ENCODE measurements around the gene MYADML2.
A peak's percentile ranks its signal among the peaks of the same experiment; 100 is the strongest.
"Not testable (repeated sequence)": the region's sequence is repeated elsewhere in the genome, so short reads cannot be mapped to it uniquely, and the experiment has no call there.

Gene MYADML2

DNA sequence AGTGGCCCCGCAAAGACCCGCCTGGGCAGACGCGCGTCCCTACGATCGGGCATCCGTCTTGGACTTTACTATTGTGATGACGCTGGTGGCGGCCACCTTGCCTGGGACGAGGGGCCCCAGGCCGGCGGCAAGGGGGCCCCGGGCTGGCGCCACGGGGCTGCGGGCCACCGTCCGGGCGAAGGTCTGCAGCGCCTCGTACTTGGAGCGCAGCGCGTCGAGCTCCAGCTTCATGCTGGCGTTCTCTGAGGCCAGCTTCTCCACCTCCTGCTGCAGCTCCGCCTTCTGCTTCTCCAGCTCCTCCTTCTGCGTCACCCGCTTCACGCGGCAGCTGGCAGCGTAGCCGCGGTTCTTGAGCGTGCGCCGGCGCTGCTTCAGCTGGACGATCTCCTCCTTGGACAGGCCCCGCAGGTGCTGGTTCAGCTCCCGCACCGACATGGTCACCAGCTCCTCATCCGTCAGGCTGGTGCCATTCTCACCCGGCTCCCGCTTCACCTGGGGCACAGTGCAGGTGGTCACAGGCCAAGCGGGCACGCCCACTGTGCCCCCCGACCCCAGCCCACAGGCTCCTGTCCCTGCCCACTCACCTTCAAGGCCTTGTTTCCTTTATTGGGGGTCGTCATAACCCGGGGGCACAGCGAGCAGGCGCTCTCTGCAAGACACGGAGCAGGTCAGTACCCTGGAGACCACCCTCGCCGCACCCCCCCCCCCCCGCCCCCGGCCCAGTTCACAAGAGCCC lies 24.3 kb downstream of the MYADML2 start:
- DNase-seq: no peak

DNA sequence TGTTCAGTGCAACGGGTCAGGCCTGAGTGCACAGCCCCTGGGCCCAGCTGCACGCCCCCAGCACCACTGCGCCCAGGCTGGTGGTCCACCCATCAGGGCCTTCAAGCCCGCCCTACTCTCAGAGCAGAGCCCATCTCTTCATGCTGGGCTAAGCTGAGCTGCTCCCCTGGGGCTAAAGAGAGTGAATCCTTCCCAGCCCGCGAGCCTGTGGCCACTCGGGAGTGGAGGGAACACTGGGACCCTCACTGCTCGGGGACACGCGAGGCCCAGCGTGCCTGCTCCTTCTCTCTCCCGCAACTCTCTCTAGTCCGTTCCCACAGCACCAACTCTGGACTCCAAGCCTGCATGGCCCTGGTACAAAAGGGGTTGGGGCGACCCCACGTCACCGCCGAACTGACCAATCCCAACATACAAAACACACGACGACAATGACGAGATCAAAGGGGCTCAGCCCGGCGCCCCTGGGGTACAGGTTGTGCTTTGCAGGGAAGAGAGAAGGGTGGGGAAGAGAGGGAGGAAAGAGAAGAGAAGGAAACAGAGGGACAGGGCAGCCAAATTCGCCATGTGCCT lies 25.0 kb downstream of the MYADML2 start:
- DNase-seq: no peak

DNA sequence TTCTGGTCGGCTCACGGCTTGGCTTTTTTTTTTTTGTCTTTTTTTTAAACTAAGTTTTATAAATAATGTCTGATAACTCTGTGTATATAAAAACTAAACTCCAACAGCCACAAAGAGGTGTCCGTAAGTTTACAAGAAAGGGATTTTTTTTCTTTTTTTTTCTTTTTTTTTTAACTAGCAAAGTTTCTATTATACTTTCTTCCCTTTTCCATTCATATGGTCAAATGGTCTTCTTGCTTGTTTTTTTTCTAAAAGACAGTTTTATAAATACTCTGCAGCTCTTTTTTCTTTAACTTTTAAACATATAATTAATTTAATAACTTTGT lies 25.5 kb downstream of the MYADML2 start:
- DNase-seq: no peak

DNA sequence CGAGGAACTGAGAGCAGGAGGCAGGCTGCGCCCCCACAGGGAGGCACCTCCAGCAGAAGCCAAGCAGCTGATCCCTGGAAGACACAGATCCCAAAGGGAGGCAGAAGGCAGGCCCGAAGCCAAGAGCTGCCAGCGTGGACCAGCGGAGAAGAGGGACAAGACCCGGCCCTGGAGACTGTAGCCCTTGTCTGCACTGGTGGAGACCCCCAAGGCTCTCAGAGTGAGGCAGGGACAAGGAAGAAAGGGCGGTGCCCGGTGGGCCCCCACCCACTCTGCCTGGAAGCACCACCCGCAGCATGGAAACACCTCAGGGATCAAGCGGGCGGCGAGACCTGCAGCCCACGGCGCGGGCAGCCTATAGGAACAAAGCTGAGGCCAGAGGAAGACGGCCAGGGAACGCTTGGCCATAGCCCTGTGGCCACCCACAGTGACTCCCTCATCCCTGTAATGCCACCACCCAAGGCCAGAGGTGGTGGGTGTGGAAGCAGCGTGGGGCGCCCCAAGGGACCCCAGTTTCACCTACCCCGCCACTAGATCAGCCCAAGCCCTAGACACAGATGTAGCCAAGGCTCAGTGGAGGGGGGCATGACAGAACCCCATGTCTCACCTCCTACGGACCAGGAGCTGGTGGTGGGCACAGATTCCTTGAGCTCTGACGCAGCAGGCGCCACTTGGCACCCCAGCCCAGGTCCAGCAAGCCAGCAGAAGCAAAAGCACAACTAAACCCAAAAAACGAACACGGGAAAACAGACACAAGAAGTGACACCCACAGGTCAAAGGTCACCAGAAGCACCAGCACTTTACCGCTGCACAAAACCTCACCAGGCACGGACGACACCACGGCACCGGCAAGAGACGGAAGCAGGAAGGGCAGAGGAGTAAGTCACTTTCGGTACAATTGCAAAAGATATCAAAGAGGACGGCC lies 26.2 kb downstream of the MYADML2 start:
- DNase-seq: no peak

DNA sequence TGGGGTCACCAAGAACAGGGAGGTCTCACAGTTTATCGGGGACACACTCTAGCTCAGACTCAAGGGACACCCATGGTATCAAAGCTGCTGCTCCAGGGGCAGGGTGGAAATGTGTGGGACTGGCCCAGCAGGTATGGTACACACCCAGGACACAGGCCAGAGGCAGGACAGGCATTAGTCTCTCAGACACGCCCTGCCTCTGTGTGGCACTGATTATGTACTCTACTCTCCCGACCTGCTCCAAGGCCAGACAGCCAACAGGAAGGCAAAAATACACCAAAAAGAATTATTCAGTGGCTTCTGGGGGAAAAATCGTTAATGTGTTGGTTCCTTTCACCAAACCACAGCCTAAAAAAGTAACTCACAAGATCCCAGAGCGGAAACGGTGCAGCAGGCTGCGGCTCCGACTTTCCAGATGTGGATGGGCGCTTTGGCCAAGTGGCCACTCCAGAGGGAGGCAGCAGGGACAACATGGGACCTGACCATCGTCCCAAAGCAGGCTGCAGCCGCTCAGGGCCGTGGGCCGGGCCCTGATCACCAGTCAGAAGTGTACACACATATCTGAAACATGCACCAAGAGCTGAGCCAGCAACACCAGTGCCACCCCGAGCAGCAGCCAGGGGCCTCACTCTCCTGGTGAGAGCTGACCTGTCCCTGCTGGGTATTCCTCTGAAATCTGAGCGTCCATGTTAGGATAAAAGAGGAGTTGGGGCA lies 28.0 kb downstream of the MYADML2 start:
- DNase-seq: no peak

DNA sequence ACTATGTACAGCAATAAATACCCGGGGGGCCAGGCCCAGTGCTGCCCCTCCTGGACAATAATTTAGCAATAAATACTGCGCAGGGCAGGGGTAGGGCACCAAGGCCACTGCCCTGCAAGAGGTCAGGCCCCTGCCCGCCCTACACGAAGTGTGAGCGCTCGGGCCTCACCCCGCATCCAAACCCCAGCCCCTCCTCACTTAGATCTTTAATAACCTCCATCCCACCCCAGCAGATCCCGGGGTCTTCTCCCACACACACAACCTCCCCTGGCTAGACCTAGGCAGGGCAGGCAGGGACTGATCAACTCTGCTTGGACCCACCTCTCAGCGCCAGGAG lies 28.7 kb downstream of the MYADML2 start:
- not testable (repeated sequence) for DNase-seq

DNA sequence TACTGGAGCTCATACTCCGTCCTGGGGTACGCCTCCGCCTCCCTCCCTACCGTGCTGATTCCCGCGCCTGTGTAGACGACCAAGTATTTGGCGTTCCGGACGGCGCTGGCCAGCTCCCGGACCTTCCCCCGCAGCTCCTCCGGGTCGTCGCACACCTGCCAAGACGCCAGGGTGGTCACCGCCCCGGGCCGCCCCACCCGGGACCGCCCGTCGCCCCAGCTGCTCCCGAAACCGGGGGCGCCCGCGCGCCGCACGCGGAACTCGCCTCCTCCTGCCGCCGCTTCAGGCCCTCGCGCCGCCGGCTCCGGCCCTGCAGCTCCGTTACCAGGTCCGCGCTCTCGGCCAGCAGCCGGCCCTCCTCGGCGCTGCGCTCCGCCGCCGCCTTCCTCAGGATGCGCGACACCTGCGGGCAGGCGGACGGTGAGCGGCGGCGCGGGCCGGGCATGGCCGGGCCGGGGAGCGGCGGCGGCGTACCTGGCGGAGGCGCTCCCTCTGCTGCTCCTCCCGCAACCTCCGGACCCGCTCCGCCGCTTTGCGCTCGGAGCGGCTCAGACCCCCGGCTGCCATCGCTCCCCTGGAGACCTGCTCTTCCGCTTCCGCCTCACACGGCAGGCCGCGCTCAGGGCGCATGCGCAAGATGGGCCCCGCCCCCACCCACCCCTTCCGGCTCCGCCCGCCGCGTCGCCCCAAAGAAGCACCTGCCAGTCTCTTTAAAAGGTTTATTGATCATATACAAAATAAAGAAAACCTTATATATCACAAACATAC lies 29.3 kb downstream of the MYADML2 start, which contains the start of gene SIRT7:
TSS of gene SIRT7 (minus strand) at position 612 of the 768 bp plus-strand sequence. CDS start at position 567, 45 bp downstream.
- peak; percentile 63 for DNase-seq

DNA sequence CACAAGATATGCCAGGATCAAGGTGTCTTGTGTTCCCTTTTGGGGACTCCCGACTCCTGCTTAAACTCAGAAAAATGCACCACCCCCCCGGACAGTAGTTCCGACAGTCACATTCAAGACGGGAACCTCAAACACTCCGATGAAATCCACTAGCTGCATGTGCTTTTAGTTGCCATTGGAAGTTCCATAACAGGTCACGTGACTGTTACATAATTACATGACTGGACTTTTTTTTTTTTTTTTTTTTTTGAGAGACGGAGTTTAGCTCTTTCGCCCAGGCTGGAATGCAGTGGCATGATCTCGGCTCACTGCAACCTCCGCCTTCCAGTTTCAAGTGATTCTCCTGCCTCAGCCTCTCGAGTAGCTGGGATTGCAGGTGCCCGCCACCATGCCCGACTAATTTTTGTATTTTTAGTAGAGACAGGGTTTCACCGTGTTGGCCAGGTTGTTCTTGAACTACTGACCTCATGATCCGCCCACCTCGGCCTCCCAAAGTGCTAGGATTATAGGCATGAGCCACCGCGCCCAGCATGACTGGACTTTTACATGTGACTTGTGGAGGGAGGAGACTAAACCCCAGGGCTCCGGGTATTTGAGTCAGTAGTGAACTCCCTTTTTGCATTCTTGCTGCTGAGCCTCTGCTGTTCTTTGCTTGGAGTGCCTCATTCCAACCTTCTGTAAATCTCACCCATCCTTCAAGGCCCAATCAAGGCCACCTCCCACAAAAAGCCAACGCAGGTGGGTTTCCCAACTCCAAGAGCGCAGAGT lies 30.6 kb downstream of the MYADML2 start:
- DNase-seq: no peak

DNA sequence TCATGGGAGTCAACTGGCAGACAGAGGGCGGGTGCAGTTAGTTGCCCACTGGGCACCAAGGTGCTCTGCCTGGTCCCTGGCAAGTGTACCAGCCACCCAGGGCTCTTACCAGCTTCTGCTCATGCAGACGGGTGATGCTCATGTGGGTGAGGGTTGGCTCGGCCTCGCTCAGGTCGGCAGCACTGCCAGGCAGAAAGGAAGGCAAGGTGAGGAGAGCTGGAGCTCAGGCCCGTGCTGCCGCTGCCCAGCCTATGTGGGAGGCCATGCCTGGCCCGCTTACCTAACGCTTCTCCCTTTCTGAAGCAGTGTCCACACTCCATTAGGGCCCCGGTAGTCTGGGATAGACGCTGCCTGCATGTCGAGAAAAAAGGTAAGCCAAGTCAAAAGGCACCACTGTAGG lies 31.7 kb downstream of the MYADML2 start:
- DNase-seq: no peak

DNA sequence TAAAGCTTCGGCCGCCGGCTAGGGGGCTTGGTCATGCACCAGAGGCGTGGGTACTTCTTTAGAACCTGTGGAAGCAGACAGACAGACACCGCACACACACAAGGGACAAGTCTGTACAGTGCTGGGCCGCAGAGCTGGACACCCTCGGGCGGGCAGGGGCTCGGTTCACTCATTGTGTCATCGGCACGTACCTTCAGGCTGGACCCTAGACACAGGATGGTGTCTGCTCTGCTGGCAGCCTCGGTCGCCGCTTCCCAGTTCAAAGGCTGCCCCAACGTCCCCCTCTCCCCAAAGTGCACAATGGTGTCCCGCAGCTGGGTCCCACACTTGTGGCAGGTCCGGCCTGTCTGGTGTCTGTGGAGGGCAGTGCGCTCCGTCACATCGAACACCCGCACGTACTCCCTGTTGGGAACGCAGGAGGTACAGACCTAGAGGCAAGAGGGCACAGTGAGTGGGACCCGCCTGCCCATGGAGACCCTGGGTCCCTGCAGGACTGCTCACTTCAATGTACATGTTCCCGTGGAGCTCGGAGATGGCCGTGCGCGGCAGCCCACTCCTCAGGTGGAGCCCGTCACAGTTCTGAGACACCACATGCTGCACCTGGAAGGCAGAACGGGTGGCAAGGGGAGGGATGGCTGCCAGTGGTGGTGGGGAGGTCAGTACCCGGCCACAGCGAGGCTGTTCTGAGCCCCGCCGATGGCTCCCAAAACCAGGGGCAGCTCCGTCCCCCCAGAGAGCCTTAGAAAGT lies 32.8 kb downstream of the MYADML2 start:
- DNase-seq: no peak

DNA sequence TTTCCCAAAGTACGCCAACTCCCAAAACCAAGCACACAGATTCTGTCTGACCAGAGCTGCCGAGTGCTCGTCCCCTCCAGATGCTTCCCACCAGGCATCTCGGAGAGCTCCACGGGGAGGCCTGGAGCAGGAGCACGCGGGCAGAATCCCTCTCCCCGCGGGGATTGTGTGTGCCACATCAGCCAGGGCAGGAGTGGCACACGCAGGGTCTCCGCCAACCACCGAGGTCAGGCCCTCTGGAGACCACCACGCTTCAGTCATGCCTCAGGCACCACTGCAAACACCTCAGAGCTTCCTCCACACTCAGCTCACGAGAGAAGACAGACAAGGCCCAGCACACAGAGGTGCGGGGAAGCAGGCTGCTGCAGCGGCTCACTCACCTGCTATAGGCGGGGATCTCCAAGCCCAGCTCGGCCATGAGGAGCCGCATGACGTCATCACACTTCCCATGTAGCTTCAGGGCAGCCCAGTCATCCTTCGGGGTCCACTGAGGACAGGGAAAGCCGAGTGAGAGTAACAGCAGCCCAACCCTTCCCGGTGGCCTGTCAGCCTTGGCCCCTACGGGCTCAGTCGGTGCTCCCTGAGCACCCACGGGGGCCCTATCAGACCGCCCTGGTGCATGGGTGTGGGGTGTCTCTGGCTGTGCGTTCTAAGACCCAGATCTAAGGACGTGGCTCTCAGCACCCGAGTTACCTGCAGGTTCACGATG lies 33.5 kb downstream of the MYADML2 start:
- no peak for DNase-seq

DNA sequence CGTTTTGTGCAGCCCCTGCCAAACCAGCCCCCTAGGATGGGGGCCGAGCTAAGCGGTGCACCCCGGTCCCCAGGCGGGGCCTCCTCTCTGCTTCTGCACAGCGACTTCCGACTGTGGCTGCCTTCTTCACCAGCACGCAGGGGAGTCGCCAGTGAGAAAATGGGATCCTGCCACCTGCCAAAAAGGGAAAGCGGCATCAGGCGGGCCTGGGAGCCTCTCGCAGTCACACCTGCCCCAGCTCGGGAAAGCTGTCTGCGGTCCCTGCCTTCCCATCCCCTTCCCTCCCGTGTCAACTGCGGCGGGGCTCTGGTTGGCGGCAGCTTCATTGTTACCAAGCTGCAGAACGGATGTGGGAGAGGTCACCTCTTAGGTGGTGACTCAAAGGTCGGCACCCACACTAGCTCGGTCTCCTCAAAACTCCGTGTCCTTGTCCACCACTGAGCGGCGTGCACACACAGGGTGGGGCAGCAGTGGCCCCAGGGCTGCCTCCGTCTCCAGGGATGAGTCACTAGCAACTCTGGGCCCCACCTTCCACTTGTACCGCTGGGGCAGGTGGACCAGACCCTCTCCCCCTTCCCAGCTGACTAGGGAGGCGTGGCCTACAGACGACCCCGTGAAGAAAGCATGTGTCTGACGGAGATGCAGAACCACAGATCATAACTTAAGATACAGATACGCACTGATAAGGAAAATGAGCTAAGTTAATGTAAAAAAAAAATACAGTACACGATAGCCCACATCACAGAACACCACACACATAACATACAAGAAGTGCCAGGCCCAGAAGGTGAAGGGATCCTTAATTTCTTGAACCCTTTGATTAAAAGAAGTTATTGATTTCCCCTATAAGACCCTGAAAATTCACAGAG lies 34.4 kb downstream of the MYADML2 start:
- no peak for DNase-seq

DNA sequence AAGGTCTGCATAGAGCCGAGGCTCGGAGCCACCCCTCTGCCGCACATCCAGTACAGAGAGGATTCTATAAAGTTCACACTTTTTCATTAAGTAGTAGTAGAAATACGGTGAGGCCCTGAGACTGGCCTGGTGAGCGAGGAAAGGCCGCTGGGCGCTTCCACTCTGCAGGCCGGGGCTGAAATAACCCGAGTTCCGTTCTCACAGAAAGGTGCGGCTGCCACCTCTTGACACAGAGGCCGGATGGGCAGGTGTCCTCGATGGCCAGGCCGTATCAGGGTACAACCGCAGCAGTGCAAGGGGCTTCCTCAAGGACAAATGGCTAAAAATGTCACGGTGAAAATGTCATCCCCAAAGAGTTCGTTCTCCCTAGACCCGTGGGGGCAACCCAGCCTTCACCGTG lies 35.1 kb downstream of the MYADML2 start:
- DNase-seq: no peak

DNA sequence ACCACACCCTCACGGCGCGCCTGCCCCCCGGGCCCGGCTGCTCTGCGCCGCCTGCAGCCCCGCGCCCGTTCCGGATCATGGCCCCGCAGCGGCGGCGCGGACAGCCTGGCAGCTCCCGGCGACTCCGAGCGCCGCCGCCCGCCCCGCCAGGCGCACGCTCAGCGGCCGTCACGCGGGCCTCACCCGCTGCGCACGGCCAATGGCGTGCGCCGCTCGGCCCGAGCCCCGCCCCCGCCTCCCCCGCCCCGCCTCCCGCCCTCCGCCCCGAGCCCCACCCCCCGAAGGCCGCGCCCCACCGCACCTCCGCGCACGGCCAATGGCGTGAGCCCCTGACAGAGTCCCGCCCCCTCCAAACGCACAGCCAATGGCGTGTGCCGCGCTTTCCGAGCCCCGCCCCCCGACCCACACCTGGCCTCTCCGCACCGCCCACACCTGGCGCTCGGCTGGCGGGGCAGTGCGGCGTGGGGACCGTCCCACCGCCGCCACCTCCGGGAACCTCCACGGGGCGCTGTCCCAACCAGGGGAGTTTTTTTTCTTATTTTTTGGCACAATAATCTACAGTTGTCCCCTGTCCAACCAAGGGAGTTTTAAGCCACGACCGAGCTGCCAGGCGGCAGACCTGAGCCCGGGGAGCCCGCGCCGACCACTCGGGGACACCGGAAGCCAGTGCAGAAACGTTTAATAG lies 35.6 kb downstream of the MYADML2 start, which contains the start of gene PCYT2:
TSS of gene PCYT2 (minus strand) at position 123 of the 685 bp plus-strand sequence. CDS start at position 79, 44 bp downstream.
- peak; percentile 85 for DNase-seq

DNA sequence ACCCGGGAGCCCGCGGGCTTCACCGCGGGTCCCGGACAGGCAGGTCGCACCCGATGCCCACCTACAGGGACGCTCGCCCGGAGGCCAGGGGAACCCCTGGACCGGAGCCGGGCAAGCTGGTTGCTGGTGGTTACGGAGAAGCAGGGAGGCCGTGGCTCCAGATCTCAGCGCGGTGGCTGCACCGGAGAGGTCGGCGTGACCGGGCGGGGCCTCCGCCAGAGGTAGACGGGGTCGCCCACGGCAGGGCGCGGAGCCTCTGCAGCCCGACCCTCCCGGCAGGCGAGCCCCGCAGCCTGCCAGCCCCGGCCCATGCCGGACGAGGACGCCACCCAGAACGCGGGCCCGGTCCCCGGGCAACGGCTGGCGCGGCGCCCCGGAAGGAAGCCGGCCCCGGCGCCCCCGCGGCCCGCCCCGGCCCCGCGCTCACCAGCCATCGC lies 36.2 kb downstream of the MYADML2 start:
- no peak for DNase-seq

DNA sequence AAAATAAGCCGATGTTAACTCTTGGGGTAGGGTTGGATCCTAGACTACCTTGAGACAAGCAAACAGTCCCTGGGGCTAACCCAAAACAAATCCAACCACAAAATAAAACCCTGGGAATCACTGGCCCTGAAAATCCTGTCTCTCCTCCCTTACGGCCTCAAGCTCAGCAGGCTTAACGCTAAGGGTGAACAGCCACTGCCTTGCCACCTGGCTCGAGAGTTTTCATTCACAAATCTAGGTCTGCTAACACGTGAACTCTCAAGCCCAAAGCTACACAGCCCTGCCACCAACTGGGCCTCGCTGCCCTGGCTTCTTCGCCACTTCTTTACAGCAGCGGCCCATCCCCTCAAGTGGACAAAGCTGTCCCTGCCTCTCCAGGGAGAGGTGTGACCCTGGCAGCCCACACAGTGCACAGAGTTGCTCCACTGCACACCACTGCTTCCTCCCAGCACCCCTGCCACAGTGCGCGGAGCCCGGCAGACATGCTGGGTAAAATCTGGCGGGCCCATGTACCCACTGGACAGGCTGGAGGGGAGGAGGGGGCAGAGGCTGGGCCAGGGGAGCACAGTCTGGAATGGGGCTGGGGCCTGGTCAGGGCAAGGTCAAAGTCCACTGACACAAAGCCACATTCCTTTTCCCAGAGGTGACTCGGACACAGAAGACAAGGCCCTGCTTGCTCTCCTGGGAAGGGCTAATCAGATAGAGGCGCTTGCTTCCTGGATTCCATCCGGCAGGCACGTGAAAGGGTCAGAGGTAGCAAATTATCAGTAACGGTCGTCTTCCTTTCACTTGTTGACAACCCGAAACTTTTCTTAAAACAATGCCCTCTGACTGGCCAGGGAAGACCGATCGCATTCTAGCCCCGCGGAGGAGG lies 36.8 kb downstream of the MYADML2 start:
- no peak for DNase-seq

DNA sequence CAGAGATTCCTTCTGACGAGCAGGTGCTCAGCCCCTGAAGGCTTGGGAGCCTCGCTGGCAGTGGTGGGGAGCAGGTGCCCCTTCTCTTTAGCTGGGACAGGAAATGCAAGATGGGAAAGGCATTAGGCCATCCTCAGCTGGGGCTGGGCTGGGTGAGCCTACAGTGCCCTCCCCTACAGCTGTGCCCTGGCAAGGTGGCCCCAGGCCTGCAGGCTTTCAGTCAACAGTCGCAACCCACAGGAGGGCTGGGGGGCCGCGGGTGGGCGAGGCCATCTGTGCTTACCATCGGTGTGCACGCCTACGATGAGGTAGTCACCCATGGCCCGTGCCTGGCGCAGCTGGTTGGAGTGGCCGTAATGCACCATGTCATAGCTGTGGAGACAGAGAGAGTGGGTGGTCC lies 37.8 kb downstream of the MYADML2 start:
- DNase-seq: no peak

All from fibroblast of skin of right quadriceps (primary cell).